ENCODE results near the gene SLC8A3. TPM values are rescaled to one million over a fixed set of nuclear protein-coding genes. Genes with fewer than 3 reads are reported as not detected.

SLC8A3 gene
- total and polyA plus RNA-seq, 12 donors, result 0.01 to 0.26 (median 0.14) TPM; not detected in 4

- Histone ChIP-seq H3K4me1 (no peaks in the 10 kb centered on the region), H3K9me3 (no peaks in the 10 kb centered on the region), H3K27me3 (peaks cover 0 to 48% (median 23%) of the 10 kb centered on the region in 7 donors), H3K27ac (no peak overlapping the region), H3K4me3 (no peak overlapping the region), H3K36me3 (no peaks in the 10 kb centered on the region)
- no peak for TF ChIP-seq CTCF (IDR thresholded peaks at IDR 0.05)
- no peak for ATAC-seq
- intact Hi-C loops (cut with DNase I), result no loop called here
- 81 to 85% methylated on average over 5 of the region's 5 CpGs for WGBS, 2 donors
- no peak for DNase-seq
Observed at GRCh38 chr14:70067810-70068209, 120.9 kb downstream of the SLC8A3 start.

- 56 to 60% methylated on average over 11 of the region's 11 CpGs for WGBS, 2 donors
Observed at GRCh38 chr14:70064136-70064865, 124.5 kb downstream of the SLC8A3 start.

GRCh38 chr14:70061108-70061507 is 127.6 kb downstream of the SLC8A3 start:
- TF ChIP-seq CTCF (IDR thresholded peaks at IDR 0.05), result no peak
- no peak for DNase-seq
- Histone ChIP-seq H3K27me3 (peaks cover 0 to 60% (median 28%) of the 10 kb centered on the region in 7 donors), H3K36me3 (no peaks in the 10 kb centered on the region), H3K9me3 (no peaks in the 10 kb centered on the region), H3K4me1 (no peaks in the 10 kb centered on the region), H3K4me3 (no peak overlapping the region), H3K27ac (no peak overlapping the region)
- WGBS, 2 donors, result 72 to 88% methylated on average over 2 of the region's 2 CpGs
- intact Hi-C loops (cut with DNase I), result no loop called here
- no peak for ATAC-seq

More at GRCh38 chr14:70064136-70064865, 124.5 kb downstream of the SLC8A3 start:
- Histone ChIP-seq H3K27ac (no peak overlapping the region), H3K27me3 (peaks cover 0 to 50% (median 20%) of the 10 kb centered on the region in 7 donors), H3K9me3 (no peaks in the 10 kb centered on the region), H3K4me1 (no peaks in the 10 kb centered on the region), H3K4me3 (no peak overlapping the region), H3K36me3 (no peaks in the 10 kb centered on the region)
- no peak for DNase-seq
- ATAC-seq, result no peak
- intact Hi-C loops (cut with DNase I), result no loop called here
- no peak for TF ChIP-seq CTCF (IDR thresholded peaks at IDR 0.05)

- Histone ChIP-seq H3K4me1 (no peaks in the 10 kb centered on the region), H3K27me3 (peaks cover 0 to 53% (median 23%) of the 10 kb centered on the region in 7 donors), H3K27ac (no peak overlapping the region), H3K36me3 (no peaks in the 10 kb centered on the region), H3K4me3 (no peak overlapping the region), H3K9me3 (no peaks in the 10 kb centered on the region)
- no peak for TF ChIP-seq CTCF (IDR thresholded peaks at IDR 0.05)
- intact Hi-C loops (cut with DNase I), result no loop called here
- WGBS, 2 donors, result 77 to 81% methylated on average over 2 of the region's 2 CpGs
- ATAC-seq (no peak), DNase-seq (no peak)
Observed at GRCh38 chr14:70059545-70059944, 129.2 kb downstream of the SLC8A3 start.

All from heart right ventricle (tissue), 16 donors.